NCI-H82 treated with DMSO at 0.1 percent for 48 hours (cell line): ENCODE results near the gene CSAD.

ENCODE experiments used
- DNase-seq: peaks from one replicate; lab custom pipeline; 2025; ENCODE audit not compliant: unreplicated experiment; lab: John Stamatoyannopoulos, UW

The CSAD gene

DNA sequence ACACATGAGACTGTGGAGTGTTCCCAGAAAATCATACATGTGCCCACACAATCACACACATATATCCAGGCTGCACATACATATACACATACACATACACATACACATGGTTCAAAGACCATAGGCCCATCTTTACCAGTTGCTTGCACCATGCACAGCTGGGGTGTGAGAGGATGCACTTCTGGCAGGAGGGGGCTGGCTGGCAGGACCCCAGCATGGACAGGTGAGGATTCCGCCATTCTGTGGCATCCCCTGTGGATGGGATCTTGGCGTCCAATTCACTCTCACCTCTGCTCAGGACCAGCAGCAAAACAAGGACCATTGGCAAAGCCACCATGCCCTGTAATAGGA is 19.4 kb upstream of the CSAD start:
- no peak for DNase-seq

GRCh38 chr12:53199700-53200099 is 19.0 kb upstream of the CSAD start:
- no peak for DNase-seq

DNA sequence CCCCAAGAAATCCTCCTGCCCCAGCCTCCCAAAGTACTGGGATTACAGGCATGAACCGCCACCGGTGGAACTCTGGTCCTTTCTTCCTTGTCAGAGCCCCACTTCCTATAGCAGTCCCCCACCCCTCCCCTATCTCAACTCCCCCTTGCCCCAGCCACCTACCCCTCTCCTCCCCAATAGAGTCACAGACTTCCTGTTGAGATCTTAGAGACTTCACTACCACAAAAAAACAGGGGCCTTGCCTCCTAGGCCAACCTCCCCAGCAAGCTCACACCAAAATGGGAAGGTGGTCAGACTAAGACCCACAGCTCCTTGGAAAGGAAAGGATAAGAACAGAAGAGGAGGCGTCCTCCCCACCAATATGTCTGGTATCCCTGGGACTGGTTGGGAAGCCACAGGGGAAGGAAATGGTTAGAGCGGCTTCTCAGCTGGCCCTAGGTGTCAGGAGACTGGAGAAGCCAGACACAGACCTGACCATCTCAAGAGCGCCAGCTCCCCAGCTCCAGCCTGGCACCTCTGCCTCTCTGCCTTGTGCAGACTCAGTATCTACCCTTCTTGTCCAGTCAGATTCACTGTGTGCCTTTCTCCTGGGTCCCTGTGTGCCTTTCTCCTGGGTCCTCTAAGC is 17.9 kb upstream of the CSAD start:
- no peak for DNase-seq

- no peak for DNase-seq
Measured at GRCh38 chr12:53197011-53197640, 16.4 kb upstream of the CSAD start.

DNA sequence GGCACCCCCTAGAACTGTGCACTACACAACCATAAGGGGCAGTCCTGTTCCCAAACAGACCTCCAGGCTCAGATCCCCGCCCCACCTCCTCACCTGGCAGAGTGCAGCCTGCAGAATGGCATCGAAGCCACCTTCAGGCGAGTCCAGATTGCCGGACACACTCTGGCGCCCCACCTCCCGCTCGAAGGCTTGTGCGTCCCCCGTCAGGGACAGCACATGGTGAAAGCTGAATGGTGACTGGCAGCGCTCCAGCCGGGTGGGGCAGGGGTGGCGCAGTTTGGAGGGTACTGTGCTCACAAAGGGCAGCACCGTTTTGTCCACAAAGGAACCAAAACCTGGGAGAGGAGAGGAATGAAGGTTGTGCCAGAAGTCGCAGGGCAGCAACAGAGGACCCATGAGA is 15.8 kb upstream of the CSAD start:
- DNase-seq = no peak

- DNase-seq = no peak
Measured at GRCh38 chr12:53195516-53196420, 15.0 kb upstream of the CSAD start.

GRCh38 chr12:53194973-53195372 is 14.2 kb upstream of the CSAD start:
- DNase-seq = no peak

- no peak for DNase-seq
Measured at GRCh38 chr12:53193985-53194716, 13.4 kb upstream of the CSAD start.

DNA sequence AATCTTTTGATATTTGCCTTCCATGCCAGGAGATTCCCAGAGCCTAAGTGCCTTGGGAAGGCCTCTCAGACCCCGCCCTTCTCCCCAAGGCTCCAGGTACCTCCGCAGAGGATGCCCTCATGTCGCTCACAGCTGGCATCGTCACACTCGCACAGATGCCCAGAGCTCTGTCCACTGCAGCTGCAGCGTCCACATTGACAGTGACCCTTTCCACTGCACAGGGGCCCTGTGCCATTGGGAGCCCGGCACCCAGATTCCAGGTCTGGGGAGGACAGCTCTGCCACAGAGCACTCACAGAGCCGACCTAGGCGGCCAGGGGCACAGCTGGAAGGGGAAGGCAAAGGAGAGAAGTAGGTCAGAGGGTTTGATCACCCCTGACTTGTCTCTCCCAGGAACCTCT is 12.3 kb upstream of the CSAD start:
- DNase-seq = no peak

- DNase-seq = no peak
Measured at GRCh38 chr12:53192531-53193021, 11.9 kb upstream of the CSAD start.

GRCh38 chr12:53191885-53192530 is 11.3 kb upstream of the CSAD start:
- DNase-seq = no peak

- DNase-seq = no peak
Measured at GRCh38 chr12:53191096-53191884, 10.6 kb upstream of the CSAD start.

DNA sequence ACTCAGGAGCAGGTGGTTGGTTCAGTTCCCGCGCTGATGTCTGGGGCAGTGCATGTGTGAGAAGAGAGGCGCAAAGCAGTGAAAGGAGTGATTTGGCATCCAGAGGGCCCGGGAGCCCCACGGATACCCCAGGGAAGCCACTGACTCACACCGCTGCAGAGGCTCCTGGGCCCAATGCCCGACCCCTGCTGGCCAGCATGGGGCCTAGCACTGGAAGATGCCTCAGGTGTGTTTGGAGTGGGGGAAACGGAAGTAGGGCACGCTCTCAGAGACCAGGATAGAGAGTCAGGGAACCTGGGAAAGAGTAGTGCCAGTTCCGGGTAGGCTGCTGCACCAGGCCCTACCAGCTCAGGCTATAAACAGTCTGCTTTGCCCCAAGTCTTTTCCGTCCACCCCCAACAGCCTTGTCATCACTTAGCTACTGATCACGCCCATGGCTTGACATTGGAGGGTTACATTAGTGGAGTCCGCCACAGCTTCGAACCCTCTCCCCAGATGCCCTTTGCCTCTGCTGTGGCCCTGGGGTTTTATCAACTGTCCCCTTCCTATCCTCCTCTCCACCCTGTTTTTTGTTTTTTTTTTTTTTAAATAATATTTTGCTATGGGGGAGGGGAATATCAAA is 9.5 kb upstream of the CSAD start:
- DNase-seq = no peak

- no peak for DNase-seq
Measured at GRCh38 chr12:53187145-53187899, 6.6 kb upstream of the CSAD start.

GRCh38 chr12:53186745-53187144 is 6.0 kb upstream of the CSAD start:
- DNase-seq = no peak

DNA sequence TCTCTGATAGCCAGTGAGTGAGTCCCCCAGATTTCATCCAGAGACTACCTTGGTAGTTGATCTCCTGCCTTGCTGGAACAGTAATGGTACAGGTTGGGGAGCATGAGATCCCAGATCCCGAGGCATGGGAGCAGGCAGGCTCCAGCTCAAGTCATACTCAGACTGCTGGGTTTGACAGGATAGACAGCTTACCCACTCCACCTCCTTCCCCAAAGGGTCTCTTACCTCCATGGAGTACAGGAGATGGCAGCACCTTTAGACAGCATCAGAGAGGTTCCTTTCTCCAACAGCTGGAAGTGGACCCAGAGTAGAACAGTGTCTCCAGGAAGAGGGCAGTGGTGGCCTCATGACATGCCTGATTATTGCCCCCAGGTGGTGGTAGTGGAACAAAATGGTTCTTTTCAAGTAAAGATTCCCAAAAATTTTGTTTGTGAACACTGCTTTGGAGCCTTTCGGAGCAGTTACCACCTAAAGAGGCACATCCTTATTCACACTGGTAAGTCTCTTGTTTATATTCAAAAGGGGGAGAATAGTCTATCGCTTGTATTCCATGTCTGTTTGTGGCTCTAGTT is 4.9 kb upstream of the CSAD start:
- no peak for DNase-seq

DNA sequence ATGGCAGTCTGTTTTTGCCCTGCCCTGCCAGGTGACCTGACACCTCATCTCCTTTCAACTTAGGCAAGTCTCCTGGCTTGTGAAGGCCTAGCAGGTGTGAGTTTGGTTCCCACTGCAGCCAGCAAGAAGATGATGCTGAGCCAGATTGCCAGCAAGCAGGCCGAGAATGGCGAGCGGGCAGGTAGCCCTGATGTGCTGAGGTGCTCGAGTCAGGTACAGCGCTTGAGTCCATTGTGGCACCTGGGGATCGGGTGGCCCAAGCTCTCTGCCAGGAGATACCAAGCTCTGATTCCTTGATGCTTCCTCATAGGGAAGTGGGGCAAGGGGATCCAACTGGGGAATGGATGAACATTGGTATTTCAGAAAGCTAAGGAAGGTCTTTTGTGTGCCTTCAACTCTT is 4.1 kb upstream of the CSAD start:
- no peak for DNase-seq

- DNase-seq = no peak
Measured at GRCh38 chr12:53182903-53183302, 2.2 kb upstream of the CSAD start.

GRCh38 chr12:53181935-53182334 is 1.2 kb upstream of the CSAD start:
- no peak for DNase-seq
